ENCODE results near the gene ZNF581.

ZNF581 gene, protein sequence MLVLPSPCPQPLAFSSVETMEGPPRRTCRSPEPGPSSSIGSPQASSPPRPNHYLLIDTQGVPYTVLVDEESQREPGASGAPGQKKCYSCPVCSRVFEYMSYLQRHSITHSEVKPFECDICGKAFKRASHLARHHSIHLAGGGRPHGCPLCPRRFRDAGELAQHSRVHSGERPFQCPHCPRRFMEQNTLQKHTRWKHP

DNA sequence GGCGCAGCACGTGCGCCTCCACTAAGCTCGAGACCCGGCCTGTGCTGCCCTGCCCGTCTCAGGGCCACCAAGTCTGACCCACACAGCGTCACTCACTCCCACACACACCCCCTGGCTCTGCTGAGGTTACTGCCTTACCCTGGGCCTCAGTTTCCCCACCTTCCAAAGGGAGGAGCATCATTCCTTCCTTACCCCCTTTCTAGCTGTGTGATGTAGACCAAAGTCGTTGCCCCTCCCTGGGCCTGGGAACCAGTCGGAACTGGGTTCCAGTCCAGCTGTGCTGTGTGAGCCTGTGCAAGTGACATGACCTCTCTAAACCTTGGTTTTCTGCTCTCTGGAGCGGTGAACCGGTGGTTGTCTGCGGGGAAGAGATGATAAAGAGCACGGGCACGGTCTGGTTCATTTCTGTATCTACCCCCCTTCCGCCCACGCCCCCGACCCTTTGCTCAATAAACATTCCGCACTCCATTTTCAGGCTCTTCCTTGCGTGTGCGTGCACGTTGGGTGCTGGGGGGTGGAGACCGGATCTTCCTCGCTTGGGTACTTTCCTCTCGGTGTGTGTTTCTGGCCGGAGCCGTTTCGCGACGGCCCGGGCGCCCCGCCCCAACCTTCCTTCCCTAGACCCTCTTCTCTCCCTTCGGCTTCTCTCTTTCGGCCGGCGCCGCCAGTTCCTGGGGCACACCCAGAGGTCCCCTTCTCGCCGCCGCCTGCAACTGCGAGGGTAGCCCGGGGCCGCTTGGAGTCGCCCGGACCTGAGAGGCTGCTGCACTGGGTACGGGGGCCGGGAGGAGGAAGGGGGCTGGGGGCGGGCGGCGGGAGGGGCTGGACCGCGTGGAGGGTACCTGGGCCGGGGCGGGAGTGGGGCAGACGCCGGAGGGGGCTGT lies at the start of gene ZNF581:
ZNF581 (plus strand) TSS at position 647 of the 884 bp plus-strand sequence. CDS start 923 bp downstream, outside the sequence.
- peak; percentile 28 for DNase-seq

DNA sequence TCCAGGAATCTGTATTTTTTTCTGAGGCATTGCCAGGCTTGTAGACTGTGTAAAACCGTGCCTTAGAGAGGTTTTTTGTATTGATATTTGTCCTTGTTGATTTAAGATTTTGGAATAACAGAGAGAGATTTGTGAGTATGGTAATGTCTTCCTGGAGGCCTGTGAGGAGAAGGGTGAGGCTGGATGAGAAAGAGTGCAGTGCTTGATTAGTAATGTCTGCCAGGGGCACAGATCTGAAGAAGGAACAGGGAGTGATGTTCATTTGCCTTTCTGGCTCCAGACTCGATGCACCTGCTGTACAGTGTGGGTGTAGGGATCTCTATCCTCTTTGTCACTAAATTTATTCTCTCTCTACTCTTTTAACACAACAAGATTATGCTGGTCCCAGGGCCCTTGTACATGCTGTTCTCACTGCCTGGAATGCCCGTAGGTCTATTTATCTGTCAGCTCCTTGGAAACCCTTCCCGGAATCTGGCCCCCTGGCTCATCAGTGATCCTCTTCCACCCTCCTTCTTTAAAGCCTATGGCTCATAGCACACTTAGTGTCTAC lies 48.4 kb upstream of the ZNF581 start:
- no peak for DNase-seq

DNA sequence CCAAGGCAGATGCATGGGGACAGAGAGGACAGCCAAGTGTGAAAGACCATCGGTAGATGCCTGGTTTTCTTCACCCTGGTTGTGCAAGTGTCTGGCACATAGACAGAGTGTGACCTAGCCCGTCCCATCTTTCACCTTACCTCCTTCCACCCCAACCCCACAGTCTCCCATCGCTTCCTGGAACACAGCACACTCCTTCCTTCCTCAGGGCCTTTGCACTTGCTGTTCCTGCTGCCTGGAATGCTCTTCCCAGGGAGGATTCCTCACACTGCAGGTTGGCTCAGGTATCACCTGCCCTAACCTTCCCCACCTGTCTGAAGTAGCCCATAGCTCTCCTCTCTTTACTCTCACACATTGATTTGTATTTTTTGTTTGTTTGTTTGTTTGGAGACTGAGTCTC lies 47.1 kb upstream of the ZNF581 start:
- DNase-seq: no peak

DNA sequence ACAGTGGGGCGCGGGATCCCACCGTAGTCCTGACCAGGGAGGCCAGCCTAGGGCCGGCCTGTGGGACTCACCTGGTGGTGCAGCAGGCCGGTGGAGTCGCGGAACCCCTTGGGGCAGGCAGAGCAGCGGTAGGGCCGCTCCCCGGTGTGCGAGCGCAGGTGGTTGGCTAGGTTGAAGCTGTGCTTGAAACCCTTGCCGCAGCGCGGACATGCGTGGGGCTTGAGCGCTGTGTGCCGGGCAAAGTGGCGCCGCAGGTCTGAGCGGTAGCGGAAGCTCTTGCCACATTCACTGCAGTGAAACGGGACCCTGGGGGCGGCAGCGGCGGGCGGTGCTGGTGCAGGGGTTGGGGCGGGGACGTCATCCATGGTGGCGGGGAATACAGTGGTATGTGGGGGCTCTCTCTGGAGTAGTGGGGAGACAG lies 45.9 kb upstream of the ZNF581 start:
- no peak for DNase-seq

GRCh38 chr19:55598034-55598433 lies 45.4 kb upstream of the ZNF581 start:
- no peak for DNase-seq

- peak; percentile 89 for DNase-seq
Measured at GRCh38 chr19:55598719-55599467, 44.6 kb upstream of the ZNF581 start.

DNA sequence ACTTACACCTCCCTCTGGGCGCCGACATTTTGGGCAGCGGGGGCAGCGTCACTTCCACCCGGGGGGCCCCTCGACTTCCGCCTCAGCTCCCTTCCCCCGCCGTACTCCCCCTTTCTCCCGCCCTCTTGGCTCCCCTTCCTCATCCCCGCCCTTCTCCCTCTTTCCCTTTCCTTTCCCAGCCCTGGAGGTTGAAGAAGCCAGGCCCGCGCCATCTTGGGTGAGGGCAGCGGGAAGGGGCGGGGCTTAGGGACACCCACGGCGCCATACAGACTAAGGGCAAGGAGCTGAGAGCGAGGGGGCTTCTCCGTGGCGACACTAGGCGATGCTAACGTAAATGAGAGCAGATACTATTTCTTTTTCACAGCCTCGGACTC lies 44.0 kb upstream of the ZNF581 start, which contains the start of gene FIZ1:
FIZ1 (minus strand) TSS at position 50 of the 374 bp plus-strand sequence. CDS start 1,652 bp downstream, outside the sequence.
- peak; percentile 97 for DNase-seq

DNA sequence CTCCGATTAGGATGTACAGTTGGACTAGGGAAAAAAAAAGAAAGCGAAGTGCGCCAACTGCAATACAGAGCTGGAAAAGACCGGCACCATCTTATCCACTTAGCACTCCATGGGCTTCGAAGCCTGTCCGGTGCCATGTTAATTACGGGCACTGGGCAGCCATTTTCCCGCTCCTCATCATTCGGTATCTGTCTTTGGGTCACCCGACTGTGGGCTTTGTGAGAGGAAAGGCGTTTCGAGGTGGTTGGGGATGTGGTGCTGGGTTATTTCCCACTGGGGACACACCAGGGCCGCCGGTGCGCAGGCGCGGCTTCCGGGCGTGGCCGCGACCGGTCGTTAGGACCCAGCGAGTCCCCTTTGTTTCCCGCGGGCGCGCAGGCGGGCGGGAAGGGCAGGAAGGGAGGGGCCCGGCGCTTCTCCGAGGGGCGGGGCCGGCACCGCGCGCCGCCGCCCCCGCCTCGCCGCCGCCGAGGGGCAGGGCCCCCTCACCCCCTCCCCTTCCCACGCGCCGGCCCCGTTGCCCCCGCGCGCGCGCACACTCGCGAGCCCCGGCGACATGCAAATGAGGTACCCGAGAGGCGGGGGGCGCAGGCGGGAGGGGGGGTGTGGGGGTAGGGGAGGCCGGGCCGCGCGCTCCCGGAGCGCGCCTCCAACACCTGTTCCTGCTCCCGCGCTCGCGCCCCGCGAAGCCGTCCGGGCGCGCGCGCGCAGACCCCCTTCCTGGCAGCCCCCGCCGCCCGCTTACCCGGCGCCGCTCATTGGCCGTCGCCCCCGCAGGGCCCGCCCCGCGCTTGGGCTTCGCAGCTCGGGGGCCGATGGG lies 43.4 kb upstream of the ZNF581 start, which contains the start of gene ZNF524:
ZNF524 (plus strand) TSS at position 447 of the 820 bp plus-strand sequence. CDS start 1,825 bp downstream, outside the sequence.
- DNase-seq: peak; percentile 95

DNA sequence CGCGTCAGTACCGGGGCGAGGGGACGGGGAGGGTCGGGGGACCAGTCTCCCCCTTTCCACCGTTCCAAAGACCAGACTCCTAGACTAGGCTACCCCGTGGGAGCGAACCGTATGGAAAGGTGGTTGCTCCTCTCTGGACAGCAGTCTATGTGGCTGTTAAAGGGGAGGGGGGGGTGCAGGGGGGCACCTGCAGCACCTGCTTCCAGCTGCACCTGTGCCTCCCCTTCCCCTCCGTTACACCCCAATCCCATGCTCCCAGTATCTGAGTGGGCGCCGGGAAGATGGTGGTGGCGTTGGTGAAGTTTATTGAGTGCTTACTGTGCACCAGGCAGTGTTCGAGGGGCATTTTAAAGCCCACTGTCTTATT lies 42.8 kb upstream of the ZNF581 start:
- no peak for DNase-seq

DNA sequence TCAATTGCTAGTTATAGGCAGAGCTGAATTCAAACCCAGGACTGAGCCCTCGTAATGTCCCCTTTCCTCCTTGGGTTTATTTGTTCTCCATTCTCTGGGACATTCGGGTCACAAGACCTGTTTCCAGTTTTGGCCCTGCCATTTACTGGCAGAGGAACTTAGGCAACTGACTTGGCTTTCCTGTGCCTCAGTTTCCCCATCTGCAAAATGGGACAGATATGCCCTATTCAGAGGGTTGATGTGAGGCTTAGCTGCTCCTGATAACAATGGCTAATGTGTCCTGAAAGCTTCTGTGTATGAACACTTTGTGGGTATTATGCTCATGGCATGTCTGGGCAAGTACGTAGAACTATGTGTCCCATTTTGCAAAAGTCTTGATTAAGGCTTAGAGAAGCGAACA lies 42.4 kb upstream of the ZNF581 start:
- DNase-seq: no peak

GRCh38 chr19:55602104-55603001 lies 41.1 kb upstream of the ZNF581 start:
- no peak for DNase-seq

- no peak for DNase-seq
Measured at GRCh38 chr19:55603115-55603514, 40.3 kb upstream of the ZNF581 start.

GRCh38 chr19:55603581-55604292 lies 39.7 kb upstream of the ZNF581 start:
- no peak for DNase-seq

DNA sequence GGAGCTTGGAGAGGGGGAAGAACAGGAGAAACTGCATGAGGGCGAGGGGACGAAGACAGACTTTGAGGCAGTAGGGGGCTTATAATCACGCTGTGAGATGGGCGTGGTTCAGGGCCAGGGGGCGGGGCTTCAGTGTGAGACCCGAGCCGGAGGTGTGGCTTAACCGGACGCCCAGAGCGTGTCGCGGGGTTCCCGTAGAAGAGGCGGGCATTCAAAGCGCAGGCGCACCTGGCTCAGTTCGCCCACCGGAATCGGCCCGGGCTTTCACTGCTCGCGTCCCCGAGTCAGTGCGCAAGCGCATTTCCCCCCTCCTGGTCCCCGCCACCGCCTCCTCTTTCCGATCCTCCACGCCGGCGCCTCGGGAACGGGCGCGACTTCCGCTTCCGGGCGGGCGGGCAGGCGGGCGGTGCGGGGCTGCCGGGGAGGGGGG lies 38.2 kb upstream of the ZNF581 start:
- peak; percentile 97 for DNase-seq

DNA sequence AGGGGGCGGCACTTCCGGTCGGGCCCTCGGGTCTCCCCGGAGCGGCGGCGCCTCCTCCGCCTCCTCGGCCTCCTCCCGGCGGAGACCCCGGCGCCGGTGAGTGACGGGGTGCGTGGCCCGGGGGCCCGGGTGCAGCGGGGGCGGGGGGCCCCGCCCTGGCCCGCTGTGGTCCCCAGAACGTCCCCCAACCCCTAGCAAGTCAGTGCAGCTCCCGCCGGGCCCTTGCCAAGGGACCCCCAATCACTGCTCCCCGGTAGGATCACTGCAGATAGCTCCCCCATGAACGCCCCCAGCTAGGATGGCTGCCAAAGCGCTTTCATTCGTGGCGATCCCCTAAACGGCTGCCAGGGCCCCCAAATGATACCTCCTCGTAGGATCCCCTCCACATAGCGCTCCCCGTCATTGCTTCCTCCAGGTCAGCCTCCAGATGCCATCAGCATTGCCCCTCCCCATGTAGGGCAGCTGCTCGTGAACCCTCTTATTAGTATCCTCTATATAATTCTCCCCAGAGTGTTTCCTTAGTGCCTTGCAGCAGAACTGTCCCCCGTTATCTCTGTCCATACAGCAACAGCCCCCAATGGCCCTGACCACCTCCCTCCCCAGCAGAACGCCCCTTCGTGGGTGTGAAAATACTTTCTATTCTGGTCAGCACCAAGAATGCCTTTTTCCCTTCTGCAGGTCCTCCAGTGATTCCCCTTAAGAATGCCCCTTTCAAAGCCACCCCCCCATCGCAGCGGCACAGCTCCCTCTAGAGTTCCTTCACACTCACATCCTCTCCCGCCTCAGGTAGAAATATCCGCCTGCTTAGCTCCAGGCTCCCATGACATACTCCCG lies 37.6 kb upstream of the ZNF581 start, which contains the start of gene ZNF865:
ZNF865 (plus strand) TSS at position 11 of the 834 bp plus-strand sequence. CDS start 7,972 bp downstream, outside the sequence.
- peak; percentile 41 for DNase-seq

DNA sequence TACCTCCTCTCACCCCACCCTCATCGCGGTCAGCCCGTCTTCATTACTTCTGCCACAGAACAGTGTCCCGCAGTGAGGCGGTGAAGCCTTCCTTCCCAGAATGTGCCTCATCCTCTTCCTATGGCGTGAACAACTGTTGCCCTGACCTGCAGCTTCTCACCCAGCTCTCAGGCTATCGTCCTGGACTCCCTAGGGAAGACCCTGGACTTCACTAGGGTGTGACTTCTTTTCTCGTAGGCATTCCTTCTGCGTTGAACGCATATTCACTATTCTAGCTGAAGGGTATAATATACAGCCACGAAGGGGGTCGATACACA lies 37.0 kb upstream of the ZNF581 start:
- DNase-seq: no peak

- DNase-seq: no peak
Measured at GRCh38 chr19:55606817-55607216, 36.6 kb upstream of the ZNF581 start.

- DNase-seq: no peak
Measured at GRCh38 chr19:55609326-55609725, 34.1 kb upstream of the ZNF581 start.

DNA sequence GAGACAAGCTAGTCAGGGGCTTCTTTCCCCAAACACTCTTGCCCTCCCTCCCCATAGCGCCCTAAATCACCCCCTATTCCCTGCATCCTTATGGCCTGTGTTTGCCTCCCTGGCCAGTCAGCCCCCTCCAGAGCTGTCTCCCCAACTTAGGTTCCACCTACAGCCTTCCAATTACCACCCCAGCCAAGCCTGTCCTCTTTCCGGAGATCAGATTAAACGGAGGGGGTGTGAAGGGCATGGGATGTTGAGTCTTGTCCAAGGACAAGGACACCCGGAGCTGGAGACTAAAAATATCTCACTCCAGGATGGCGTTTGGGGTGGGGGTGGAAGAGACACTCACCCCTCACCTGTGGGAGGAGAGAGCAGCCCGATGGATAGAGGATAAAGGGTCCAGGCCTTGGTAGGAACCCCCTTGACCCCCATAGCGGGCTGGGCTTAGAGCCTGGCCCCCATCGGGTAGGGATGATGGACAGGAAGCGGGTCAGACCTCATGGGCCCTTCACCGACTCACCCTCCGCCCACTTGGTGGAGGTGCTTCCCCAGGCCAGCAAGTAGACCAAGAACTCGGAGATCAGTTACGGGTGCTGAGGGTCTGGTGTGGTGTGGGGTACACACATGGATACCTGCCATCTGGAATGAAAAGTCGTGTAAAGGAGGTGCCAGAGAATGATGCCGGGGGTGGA lies 32.0 kb upstream of the ZNF581 start:
- no peak for DNase-seq

Data from NCI-H446 treated with DMSO at 0.1 percent for 48 hours (cell line).